ENCODE measurements around the gene NOX3.
"Not testable (repeated sequence)": the region's sequence is repeated elsewhere in the genome, so short reads cannot be mapped to it uniquely, and the experiment has no call there.

NOX3 gene, protein sequence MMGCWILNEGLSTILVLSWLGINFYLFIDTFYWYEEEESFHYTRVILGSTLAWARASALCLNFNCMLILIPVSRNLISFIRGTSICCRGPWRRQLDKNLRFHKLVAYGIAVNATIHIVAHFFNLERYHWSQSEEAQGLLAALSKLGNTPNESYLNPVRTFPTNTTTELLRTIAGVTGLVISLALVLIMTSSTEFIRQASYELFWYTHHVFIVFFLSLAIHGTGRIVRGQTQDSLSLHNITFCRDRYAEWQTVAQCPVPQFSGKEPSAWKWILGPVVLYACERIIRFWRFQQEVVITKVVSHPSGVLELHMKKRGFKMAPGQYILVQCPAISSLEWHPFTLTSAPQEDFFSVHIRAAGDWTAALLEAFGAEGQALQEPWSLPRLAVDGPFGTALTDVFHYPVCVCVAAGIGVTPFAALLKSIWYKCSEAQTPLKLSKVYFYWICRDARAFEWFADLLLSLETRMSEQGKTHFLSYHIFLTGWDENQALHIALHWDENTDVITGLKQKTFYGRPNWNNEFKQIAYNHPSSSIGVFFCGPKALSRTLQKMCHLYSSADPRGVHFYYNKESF

GRCh38 chr6:155455766-155456165 lies at the start of gene NOX3:
Gene NOX3, minus strand, starts transcription at chr6:155455839. Its CDS starts 39 bp downstream, at chr6:155455800.
- DNase-seq = no peak

DNA sequence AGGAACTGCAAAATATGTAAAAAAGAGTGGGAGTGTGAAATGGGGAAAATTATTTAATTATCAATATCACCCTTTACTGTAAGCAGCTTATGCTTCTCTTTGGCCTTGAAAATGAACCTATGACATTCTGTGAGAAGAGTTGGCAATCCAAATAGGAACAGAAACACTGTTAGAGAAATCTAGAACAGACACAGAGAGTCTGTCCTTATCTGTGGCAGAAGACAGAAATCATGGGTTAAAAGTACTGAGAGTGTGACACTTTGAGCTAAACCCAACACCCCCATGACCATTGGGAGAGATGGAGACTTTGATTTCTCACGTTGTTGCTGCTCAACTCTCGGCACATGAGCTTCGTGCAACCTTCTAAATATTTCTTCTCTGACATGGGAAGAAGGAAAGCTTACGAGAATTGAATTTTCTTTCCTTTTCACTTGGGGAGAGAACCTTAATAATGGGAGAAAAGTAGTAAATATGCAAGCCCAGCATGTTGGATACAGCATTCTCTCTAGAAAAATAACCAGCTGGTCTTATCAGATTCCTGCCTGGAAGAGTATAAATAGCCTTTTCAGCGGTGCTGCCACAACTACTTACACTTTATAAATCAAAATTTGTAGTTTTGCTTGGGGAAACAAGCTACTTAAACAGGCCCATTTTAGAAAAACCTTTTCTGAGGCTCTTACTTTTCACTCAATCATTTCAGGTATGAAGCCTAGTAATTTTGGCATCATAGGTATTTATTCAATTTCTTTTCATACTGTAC lies 49.4 kb upstream of the NOX3 start:
- no peak for DNase-seq

- no peak for DNase-seq
Observed at GRCh38 chr6:155502393-155502792, 46.8 kb upstream of the NOX3 start.

- no peak for DNase-seq
Observed at GRCh38 chr6:155499574-155499973, 43.9 kb upstream of the NOX3 start.

- no peak for DNase-seq
Observed at GRCh38 chr6:155498370-155498769, 42.7 kb upstream of the NOX3 start.

DNA sequence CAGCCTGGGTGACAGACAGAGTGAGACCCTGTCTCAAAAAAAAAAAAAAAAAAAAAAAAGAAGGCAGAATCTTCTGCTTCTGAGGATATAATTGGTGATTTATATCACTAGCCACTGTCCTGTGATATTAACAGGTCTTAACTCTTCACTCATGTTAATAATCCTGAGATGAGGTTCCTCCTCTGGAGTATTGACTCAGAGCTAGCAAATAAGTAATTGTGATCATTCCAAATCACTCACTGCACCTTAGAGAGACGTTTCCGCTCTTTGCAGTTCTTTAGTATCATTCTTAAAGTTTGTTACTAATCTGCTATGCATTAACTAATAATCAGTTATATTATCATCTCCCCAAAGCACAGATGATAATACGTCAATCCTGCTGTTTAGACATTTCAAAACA lies 41.6 kb upstream of the NOX3 start:
- no peak for DNase-seq

DNA sequence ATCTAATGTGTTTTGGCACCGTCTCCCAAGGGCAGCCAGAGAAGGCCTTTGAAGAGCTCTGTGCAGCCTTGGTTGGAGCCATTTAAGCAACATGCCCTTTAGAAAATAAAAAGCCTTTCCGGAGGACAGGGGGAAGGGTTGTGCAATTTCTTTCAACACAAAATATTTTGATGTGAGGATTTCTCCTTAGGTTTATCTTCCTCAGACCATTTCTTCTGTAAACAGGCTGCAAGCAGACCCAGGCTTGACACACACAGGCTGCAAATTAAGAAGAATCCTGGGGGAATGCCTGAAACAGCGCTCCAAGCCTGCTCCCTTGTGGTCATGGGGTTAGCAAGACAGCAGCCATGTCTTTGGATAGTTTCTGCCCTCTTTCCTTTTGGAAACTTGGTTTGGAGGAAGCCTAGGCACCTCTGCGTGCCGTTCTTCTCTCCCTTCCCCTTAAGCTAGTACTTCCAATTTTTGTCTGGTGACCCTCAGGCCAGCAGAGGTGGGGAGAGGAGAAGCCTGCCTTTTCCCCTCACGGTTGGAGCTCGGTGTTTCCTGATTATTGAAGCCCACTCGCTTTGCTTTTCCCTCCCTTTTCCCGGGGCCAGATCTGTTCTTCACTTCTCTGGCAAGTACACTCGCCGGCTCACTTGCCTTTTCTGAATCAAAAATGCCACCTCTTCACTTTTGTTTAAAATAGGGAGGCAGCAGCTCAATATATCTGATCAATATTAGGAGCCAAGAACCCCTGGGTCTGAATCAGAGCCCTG lies 39.6 kb upstream of the NOX3 start:
- no peak for DNase-seq

DNA sequence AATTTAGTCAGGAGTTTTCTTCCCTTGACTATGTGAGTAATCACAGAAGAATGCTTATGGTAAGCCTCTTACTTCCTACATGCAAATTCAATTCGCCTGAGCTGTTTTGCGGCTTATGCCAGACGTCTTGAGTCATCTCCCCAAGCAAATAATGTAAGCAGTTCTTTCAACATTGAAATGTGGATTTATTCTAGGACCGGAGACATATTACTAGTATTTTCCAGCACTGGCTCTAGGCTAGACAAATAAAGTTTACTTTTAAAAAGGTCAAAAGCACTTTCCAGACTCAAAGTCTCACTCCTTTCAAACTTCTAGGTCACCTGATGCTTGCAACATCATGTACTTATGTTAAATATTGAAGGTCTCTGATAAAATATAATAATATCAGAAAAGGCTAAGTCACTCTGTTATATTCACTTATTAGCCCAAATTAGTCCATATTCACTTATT lies 38.1 kb upstream of the NOX3 start:
- no peak for DNase-seq

DNA sequence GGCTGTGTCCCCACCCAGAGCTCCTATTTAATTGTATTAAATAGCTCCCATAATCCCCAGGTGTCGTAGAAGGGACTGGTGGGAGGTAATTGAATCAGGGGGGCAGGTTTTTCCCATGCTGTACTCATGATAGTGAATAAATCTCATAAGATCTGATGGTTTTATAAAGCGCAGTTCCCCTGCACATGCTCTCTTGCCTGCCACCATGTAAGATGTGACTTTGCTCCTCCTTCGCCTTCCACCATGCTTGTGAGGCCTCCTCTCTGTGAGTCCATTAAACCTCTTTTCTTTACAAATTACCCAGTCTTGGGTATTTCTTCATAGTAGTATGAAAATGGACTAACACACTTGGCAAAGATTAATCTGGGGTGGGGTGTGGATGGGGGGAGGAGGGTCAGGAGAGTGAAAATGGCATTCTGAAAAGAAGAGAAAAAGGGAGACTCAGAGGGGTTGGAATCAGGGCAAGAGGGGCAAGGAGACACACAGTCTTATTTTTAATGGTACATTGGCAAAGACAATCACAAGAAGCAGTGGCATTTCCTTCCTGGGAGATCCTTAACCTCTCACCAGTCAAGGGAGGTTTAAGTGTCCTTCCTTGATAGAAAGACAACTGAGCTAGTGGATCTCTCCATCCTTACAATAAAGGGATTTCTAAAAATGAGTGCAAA lies 37.5 kb upstream of the NOX3 start:
- no peak for DNase-seq

- no peak for DNase-seq
Observed at GRCh38 chr6:155492061-155492735, 36.6 kb upstream of the NOX3 start.

- no peak for DNase-seq
Observed at GRCh38 chr6:155491421-155491820, 35.8 kb upstream of the NOX3 start.

- DNase-seq = not testable (repeated sequence)
Observed at GRCh38 chr6:155488197-155488596, 32.6 kb upstream of the NOX3 start.

- DNase-seq = no peak
Observed at GRCh38 chr6:155487371-155488130, 31.9 kb upstream of the NOX3 start.

DNA sequence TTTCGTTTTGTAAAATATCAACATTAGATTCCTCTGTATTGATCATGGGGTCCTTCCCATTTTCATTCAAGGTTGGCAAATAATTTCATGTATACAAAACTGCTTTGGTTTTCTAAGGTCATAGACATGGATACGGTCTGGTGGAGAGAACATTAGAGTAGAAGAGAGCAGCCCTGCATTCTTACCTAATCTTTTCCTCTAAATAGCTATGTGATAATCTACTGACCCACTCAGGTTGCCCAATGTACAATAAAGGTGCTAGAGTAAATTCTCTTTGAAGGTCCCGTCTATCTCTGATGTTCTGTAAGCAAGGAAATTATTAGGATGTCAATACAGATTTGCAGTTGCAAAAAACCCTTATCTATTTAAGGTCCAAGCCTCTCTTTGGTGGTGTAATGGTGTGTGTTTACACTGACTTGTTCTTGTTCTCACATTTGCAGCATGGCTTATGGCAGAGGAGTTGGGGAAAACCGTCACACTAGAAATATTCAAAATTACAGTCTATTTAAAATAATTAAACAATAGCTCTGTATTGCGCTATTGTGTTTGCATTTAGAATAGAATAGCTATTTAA lies 31.2 kb upstream of the NOX3 start:
- DNase-seq = no peak

DNA sequence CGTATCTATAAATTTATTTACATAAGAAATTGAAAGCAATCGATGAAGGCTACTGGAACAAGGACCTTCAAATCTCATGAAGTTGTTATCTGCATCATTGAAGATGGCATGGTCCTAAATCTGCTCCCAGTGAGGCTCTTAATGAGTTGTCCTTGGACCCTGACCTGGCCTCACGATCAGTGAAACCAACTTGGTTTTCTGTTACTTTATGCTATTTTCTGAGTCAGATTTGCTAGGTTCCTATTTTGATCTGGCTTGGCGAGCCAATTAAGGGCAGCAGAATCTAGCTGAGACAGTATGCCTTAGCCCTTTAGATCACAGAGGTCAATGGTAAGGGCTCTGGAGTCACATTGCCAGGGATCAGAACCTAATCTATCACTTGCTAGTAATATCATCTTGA lies 30.1 kb upstream of the NOX3 start:
- DNase-seq = no peak

DNA sequence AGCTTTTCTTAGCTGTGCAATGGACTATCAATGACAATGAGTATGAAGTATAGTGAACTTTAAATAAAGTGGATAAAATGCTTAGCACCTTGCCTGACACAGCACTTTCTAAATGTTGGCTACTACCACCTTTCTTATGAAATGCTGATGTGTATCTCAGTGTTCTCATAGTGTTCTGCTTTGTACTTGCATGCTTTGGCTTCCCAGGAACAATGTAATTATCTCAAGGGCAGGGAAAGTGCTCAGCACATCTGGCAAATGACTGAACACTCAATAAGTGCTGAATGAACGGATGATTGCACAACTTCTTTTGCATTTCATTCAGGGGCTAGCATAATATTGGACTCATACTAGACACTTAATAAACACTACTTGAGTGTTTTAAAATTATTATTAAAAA lies 28.2 kb upstream of the NOX3 start:
- no peak for DNase-seq

DNA sequence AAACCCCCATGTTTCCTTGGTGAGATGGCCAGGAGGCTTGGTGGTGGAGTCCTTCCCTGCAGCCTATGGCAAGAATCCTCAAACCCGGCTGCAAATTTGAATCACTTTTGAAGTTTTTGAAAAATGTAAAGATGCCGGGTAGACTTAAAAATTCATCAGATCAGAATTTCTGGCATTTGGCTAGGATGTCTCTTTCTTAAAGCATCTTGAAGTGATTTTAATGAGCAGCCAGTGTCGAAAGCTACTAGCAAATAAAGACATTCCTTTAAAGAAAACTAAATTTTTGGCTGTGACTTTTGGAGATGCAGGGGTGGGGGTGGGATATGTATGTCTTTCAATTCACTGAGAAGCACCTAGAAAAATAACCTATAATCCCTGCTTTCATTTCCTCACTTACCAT lies 25.6 kb upstream of the NOX3 start:
- no peak for DNase-seq

DNA sequence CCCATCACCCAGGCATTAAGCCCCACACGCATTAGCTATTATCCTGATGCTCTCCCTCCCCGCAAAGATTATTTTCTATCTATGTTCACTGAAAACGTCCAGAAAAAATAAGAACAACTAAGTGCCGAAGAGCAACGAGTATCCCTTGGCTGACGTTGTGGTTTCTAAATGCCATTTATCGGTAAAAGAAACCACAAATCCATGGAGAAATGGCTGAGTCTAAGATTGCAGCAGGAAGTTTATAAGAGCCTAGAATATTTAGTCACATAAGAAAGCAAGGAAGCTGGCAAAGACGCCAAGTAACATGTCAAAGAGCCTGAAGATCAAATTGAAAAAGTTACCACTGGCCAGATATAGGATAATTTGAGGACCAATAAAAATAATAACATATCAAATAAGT lies 18.1 kb upstream of the NOX3 start:
- DNase-seq = no peak

GRCh38 chr6:155472886-155473285 lies 17.2 kb upstream of the NOX3 start:
- no peak for DNase-seq

DNA sequence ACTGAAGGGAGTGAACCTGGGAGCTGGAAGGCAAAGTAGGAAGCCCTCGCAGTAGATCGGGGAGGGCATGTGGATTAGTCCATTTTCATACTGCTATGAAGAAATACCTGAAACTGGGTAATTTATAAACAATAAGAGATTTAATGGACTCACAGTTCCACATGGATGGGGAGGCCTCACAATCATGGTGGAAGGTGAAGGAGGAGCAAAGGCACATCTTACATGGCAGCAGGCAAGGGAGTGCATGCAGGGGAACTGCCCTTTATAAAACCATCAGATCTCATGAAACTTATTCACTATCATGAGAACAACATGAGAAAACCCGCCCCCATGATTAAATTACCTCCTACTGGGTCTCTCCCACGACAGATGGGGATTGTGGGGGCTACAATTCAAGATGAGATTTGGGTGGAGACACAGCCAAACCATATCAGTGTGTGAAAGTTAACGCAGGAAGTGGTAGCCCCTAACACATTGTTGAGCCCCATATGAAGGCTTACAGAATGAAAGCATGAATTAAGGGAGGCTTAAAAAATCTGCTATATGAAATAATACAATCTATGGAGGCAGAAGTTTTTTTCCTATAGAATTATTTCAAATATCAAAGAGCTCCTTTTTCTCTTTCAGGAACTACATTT lies 15.5 kb upstream of the NOX3 start:
- DNase-seq = not testable (repeated sequence)
